Measurements from ENCODE around the gene HSPA1A.
A peak's percentile ranks its signal among the peaks of the same experiment; 100 is the strongest.

HSPA1A gene

DNA sequence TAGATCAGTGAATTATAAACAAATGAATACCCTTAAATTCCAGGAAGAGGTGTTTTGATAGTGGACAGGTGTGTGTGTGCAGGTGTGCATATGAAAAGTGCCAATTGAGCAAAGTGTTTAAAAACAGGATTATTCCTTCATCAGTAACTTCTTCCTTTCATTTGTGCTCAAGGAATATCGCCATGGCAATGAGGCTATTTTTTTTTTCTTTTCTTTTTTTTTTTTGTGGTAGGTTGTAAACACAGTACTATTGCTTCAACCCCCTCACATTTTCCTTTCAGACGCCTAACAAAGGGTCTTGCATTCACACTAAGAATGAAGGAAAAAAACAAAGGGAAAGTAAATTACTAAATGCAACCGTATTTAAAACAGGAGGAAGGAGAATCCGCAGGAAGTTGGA lies 10.2 kb downstream of the HSPA1A start:
- TF ChIP-seq, protein P1, sequence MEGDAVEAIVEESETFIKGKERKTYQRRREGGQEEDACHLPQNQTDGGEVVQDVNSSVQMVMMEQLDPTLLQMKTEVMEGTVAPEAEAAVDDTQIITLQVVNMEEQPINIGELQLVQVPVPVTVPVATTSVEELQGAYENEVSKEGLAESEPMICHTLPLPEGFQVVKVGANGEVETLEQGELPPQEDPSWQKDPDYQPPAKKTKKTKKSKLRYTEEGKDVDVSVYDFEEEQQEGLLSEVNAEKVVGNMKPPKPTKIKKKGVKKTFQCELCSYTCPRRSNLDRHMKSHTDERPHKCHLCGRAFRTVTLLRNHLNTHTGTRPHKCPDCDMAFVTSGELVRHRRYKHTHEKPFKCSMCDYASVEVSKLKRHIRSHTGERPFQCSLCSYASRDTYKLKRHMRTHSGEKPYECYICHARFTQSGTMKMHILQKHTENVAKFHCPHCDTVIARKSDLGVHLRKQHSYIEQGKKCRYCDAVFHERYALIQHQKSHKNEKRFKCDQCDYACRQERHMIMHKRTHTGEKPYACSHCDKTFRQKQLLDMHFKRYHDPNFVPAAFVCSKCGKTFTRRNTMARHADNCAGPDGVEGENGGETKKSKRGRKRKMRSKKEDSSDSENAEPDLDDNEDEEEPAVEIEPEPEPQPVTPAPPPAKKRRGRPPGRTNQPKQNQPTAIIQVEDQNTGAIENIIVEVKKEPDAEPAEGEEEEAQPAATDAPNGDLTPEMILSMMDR (IDR thresholded peaks at IDR 0.05; ENCODE audit: low read depth, low read length) = no peak
- in situ Hi-C loops (cut with HindIII; ENCODE audit: low sequenced_read_pairs) = no loop called here
- no peak for DNase-seq (ENCODE audit: low read depth, low spot score)
- no peak overlapping the region for H3K4me3 ChIP-seq (ENCODE audit: low read depth, low read length)

DNA sequence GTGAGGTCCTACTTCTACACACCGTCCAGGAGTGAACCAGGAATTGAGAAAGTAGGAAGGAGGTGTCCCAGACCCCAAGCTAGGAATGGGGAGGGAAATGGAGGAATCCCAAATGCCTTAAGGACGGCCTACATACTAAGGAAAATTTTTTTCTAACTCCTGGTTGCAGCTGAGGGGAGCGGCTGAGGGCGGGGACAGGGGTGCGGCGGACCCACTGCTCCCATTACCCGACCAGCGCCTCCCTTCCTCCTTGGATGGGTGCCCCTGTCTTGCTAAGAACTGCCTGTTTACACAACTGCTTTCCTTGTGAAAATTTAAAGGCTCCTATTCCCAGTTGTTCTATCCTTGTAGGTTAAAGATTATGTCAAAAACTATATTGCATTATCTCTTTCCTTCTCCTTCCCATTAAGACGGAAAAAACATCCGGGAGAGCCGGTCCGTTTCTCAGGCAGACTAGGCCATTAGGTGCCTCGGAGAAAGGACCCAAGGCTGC lies 11.5 kb downstream of the HSPA1A start:
- peak overlapping the region; percentile 43 for H3K4me3 ChIP-seq (ENCODE audit: low read depth, low read length)
- in situ Hi-C loops (cut with HindIII; ENCODE audit: low sequenced_read_pairs) = no loop called here
- no peak for DNase-seq (ENCODE audit: low read depth, low spot score)
- TF ChIP-seq, protein P1 (IDR thresholded peaks at IDR 0.05; ENCODE audit: low read depth, low read length) = no peak

DNA sequence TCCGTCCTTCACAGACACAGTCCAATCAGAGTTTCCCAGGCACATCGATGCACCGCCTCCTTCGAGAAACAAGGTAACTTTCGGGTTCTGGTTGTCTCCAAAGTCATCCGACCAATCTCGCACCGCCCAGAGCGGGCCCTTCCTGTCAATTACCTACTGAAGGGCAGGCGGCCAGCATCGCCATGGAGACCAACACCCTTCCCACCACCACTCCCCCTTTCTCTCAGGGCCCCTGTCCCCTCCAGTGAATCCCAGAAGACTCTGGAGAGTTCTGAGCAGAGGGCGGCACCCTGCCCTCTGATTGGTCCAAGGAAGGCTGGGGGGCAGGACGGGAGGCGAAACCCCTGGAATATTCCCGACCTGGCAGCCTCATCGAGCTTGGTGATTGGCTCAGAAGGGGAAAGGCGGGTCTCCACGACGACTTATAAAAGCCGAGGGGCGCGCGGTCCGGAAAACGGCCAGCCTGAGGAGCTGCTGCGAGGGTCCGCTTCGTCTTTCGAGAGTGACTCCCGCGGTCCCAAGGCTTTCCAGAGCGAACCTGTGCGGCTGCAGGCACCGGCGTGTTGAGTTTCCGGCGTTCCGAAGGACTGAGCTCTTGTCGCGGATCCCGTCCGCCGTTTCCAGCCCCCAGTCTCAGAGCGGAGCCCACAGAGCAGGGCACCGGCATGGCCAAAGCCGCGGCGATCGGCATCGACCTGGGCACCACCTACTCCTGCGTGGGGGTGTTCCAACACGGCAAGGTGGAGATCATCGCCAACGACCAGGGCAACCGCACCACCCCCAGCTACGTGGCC lies 12.1 kb downstream of the HSPA1A start, which contains the start of gene HSPA1B:
HSPA1B (plus strand) TSS at position 453 of the 794 bp plus-strand sequence; CDS start at position 666, 213 bp downstream.
- peak within 1 kb of the TSS; percentile 76 for H3K4me3 ChIP-seq (ENCODE audit: low read depth, low read length)
- in situ Hi-C loops (cut with HindIII; ENCODE audit: low sequenced_read_pairs) = no loop called here
- peak; percentile 100 for DNase-seq (ENCODE audit: low read depth, low spot score)
- TF ChIP-seq, protein P1 (IDR thresholded peaks at IDR 0.05; ENCODE audit: low read depth, low read length) = no peak

DNA sequence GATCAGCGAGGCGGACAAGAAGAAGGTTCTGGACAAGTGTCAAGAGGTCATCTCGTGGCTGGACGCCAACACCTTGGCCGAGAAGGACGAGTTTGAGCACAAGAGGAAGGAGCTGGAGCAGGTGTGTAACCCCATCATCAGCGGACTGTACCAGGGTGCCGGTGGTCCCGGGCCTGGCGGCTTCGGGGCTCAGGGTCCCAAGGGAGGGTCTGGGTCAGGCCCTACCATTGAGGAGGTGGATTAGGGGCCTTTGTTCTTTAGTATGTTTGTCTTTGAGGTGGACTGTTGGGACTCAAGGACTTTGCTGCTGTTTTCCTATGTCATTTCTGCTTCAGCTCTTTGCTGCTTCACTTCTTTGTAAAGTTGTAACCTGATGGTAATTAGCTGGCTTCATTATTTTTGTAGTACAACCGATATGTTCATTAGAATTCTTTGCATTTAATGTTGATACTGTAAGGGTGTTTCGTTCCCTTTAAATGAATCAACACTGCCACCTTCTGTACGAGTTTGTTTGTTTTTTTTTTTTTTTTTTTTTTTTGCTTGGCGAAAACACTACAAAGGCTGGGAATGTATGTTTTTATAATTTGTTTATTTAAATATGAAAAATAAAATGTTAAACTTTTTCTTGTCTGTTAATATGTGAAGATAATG lies 14.4 kb downstream of the HSPA1A start:
- peak overlapping the region; percentile 72 for H3K4me3 ChIP-seq (ENCODE audit: low read depth, low read length)
- peak; percentile 69 for DNase-seq (ENCODE audit: low read depth, low spot score)
- TF ChIP-seq, protein P1 (IDR thresholded peaks at IDR 0.05; ENCODE audit: low read depth, low read length) = peak; percentile 24
- in situ Hi-C loops (cut with HindIII; ENCODE audit: low sequenced_read_pairs) = no loop called here

DNA sequence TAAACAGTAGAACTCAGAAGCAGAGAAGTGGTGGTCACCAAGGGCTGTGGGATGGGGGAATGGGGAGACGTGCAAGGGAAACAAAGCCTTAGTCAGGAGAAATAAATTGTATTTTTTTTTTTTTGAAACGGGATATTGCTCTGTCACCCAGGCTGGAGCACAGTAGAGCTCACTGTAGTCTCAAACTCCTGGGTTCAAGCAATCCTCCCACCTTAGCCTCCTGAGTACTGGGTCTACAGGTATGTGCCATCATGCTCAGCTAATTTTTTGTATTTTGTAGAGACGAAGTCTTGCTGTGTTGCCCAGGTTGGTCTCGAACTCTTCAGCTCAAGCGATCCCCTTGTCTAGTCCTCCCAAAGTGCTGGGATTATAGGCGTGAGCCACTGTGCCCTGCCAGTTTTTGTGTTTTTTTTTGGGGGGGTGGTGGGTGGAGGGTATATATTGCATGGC lies 15.6 kb downstream of the HSPA1A start:
- in situ Hi-C loops (cut with HindIII; ENCODE audit: low sequenced_read_pairs) = no loop called here
- H3K4me3 ChIP-seq (ENCODE audit: low read depth, low read length) = peak overlapping the region; percentile 72
- DNase-seq (ENCODE audit: low read depth, low spot score) = no peak
- TF ChIP-seq, protein P1 (IDR thresholded peaks at IDR 0.05; ENCODE audit: low read depth, low read length) = no peak

DNA sequence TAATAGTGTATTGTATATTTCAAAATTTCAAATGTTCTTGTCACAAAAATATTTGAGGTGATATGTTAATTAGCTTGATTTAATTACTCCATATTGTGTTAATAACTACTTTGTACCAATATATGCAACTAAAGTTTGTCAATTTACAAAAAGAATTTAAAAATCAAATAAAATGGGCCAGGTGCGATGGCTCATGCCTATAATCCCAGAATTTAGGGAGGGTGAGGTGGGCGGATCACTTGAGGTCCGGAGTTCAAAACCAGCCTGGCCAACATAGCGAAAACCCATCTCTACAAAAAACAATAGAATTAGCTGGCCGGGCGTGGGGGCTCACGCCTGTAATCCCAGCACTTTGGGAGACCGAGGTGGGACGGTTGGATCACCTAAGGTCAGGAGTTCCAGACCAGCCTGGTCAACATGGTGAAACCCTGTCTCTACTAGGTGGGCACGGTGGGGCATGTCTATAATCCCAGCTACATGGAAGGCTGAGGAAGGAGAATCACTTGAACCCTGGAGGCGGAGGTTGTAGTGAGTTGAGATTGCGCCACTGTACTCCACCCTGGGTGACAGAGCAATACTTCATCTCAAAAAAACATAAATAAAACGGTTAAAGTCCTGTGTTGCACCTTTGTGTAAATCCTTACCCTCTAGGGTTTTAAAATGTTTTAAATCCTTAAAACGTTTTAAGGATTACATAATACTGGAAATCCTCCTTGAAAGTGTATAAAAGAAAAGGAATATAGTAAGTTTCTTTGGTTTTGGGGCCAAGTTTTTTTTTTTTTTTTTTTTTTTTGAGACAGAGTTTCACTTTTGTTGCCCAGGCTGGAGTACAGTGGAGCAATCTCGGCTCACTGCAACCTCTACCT lies 16.2 kb downstream of the HSPA1A start:
- no peak for DNase-seq (ENCODE audit: low read depth, low spot score)
- TF ChIP-seq, protein P1 (IDR thresholded peaks at IDR 0.05; ENCODE audit: low read depth, low read length) = no peak
- in situ Hi-C loops (cut with HindIII; ENCODE audit: low sequenced_read_pairs) = no loop called here
- H3K4me3 ChIP-seq (ENCODE audit: low read depth, low read length) = peak overlapping the region; percentile 72

Measured in astrocyte of the spinal cord (primary cell).